OCI-M2 (cell line): ENCODE results near the gene KLHDC9.

Experiments
- DNase-seq: peaks from one replicate; lab custom pipeline; 2025; ENCODE audit not compliant: unreplicated experiment; lab: John Stamatoyannopoulos, UW

KLHDC9 gene

GRCh38 chr1:161074676-161075368 is 23.3 kb upstream of the KLHDC9 start:
- DNase-seq: no peak

- DNase-seq: no peak
Observed at GRCh38 chr1:161076410-161076809, 21.8 kb upstream of the KLHDC9 start.

GRCh38 chr1:161077426-161077825 is 20.7 kb upstream of the KLHDC9 start:
- no peak for DNase-seq

GRCh38 chr1:161079436-161080110 is 18.6 kb upstream of the KLHDC9 start:
- no peak for DNase-seq

GRCh38 chr1:161080441-161081405 is 17.4 kb upstream of the KLHDC9 start:
- DNase-seq: no peak

GRCh38 chr1:161081519-161081918 is 16.6 kb upstream of the KLHDC9 start:
- DNase-seq: no peak

- DNase-seq: no peak
Observed at GRCh38 chr1:161082483-161082882, 15.7 kb upstream of the KLHDC9 start.

- no peak for DNase-seq
Observed at GRCh38 chr1:161082996-161083747, 15.0 kb upstream of the KLHDC9 start.

- DNase-seq: no peak
Observed at GRCh38 chr1:161083748-161084596, 14.2 kb upstream of the KLHDC9 start.

- no peak for DNase-seq
Observed at GRCh38 chr1:161084597-161084988, 13.6 kb upstream of the KLHDC9 start.

- DNase-seq: no peak
Observed at GRCh38 chr1:161085165-161085564, 13.0 kb upstream of the KLHDC9 start.

- no peak for DNase-seq
Observed at GRCh38 chr1:161086457-161086856, 11.7 kb upstream of the KLHDC9 start.

- no peak for DNase-seq
Observed at GRCh38 chr1:161088587-161089110, 9.5 kb upstream of the KLHDC9 start.

- no peak for DNase-seq
Observed at GRCh38 chr1:161089251-161089924, 8.8 kb upstream of the KLHDC9 start, which contains the start of gene NECTIN4. Gene NECTIN4, minus strand, starts transcription at chr1:161089558. Its CDS starts 262 bp downstream, at chr1:161089296.

GRCh38 chr1:161089938-161090337 is 8.2 kb upstream of the KLHDC9 start:
- DNase-seq: no peak

GRCh38 chr1:161090617-161091016 is 7.5 kb upstream of the KLHDC9 start:
- DNase-seq: no peak

GRCh38 chr1:161091093-161091492 is 7.1 kb upstream of the KLHDC9 start:
- no peak for DNase-seq

GRCh38 chr1:161091796-161092507 is 6.2 kb upstream of the KLHDC9 start:
- no peak for DNase-seq
